Stimulated activated CD4-positive, alpha-beta T cell treated with anti-CD3 and anti-CD28 coated beads, Interleukin-1b, Interleukin-23, amount 100 ng/mL, for 24 hours (primary cell): ENCODE measurements around the gene IGIP.

Experiments used
- DNase-seq, 4 experiments: peaks; one replicate each; pipeline ENCODE4 v3.0.0-alpha.2; 2020; ENCODE audit warnings: low read depth in 4 of 4, low spot score in 1 of 4

The IGIP gene

GRCh38 chr5:140111011-140111858 lies 14.5 kb upstream of the IGIP start:
- DNase-seq = no peak

- DNase-seq = no peak
Measured at GRCh38 chr5:140111859-140112551, 13.7 kb upstream of the IGIP start.

- DNase-seq = no peak
Measured at GRCh38 chr5:140112685-140113179, 13.0 kb upstream of the IGIP start.

GRCh38 chr5:140113180-140113698 lies 12.5 kb upstream of the IGIP start:
- no peak for DNase-seq

GRCh38 chr5:140113699-140114263 lies 12.0 kb upstream of the IGIP start, which contains the start of gene PURA:
PURA (plus strand) TSS chr5:140114109; CDS start chr5:140114182, 73 bp downstream.
- DNase-seq = peak; percentile 85 to 94 (median 92)

GRCh38 chr5:140114341-140115185 lies 11.2 kb upstream of the IGIP start:
- DNase-seq = peak in 2 of 4 experiments; percentile 13 to 19

GRCh38 chr5:140115186-140115500 lies 10.6 kb upstream of the IGIP start:
- DNase-seq = no peak

- DNase-seq = no peak
Measured at GRCh38 chr5:140116716-140117115, 9.0 kb upstream of the IGIP start.

- no peak for DNase-seq
Measured at GRCh38 chr5:140117523-140117922, 8.2 kb upstream of the IGIP start.

GRCh38 chr5:140118302-140118936 lies 7.3 kb upstream of the IGIP start:
- no peak for DNase-seq

- no peak for DNase-seq
Measured at GRCh38 chr5:140126315-140127012, 727 bp downstream of the IGIP start.

GRCh38 chr5:140128376-140128775 lies 2.6 kb downstream of the IGIP start:
- DNase-seq = no peak

- no peak for DNase-seq
Measured at GRCh38 chr5:140130949-140131733, 5.4 kb downstream of the IGIP start.

- no peak for DNase-seq
Measured at GRCh38 chr5:140131967-140132409, 6.3 kb downstream of the IGIP start.

- DNase-seq = no peak
Measured at GRCh38 chr5:140133514-140134167, 7.9 kb downstream of the IGIP start.

GRCh38 chr5:140134277-140134935 lies 8.7 kb downstream of the IGIP start:
- DNase-seq = no peak

GRCh38 chr5:140135127-140135526 lies 9.4 kb downstream of the IGIP start:
- DNase-seq = no peak

GRCh38 chr5:140136624-140137023 lies 10.9 kb downstream of the IGIP start:
- DNase-seq = no peak
